Testis (tissue), 2 donors: Measurements from ENCODE around the gene NR5A1.

ENCODE experiments used
- POLR2A ChIP-seq: fragments of 450-650 bp; IDR thresholded peaks from one replicate; pipeline ENCODE4 v1.6.1; 2017; ENCODE audit warnings: antibody characterized with exemption, mild to moderate bottlenecking, moderate library complexity
- TF ChIP-seq, protein P1 (sequence below), 3 experiments: fragments of 450-650 bp in 2 of 3; fragments of 200-600 bp in 1 of 3; sonication (generic) in 1 of 3; IDR thresholded peaks; one replicate each; pipeline ENCODE4 v1.5.1; 2016 to 2019; ENCODE audit warnings: antibody characterized with exemption in 3 of 3, mild to moderate bottlenecking in 2 of 3, moderate library complexity in 1 of 3

GRCh38 chr9:124439686-124440243 is 67.4 kb downstream of the NR5A1 start:
- TF ChIP-seq, protein P1, sequence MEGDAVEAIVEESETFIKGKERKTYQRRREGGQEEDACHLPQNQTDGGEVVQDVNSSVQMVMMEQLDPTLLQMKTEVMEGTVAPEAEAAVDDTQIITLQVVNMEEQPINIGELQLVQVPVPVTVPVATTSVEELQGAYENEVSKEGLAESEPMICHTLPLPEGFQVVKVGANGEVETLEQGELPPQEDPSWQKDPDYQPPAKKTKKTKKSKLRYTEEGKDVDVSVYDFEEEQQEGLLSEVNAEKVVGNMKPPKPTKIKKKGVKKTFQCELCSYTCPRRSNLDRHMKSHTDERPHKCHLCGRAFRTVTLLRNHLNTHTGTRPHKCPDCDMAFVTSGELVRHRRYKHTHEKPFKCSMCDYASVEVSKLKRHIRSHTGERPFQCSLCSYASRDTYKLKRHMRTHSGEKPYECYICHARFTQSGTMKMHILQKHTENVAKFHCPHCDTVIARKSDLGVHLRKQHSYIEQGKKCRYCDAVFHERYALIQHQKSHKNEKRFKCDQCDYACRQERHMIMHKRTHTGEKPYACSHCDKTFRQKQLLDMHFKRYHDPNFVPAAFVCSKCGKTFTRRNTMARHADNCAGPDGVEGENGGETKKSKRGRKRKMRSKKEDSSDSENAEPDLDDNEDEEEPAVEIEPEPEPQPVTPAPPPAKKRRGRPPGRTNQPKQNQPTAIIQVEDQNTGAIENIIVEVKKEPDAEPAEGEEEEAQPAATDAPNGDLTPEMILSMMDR (IDR thresholded peaks at IDR 0.05) = no peak
- TF ChIP-seq POLR2A = no peak
